HCT116 (cell line): ENCODE results near the gene CALM1. TPM values are rescaled to one million over a fixed set of nuclear protein-coding genes. Genes with fewer than 3 reads are reported as not detected.

Experiments used
- ATAC-seq: fragments of 200-7000 bp; cut with Tn5 transposase; 2 replicates; pipeline ENCODE4 v1.9.1; 2020; ENCODE audit warnings: mild to moderate bottlenecking, moderate library complexity
- BruUV-seq: library from RNA; stranded (reverse); fragments of 400-500 nt; replicated peaks from 2 replicates; lab custom pipeline; 2021; lab: Mats Ljungman, UMichigan
- CTCF ChIA-PET: fragments of 300-600 bp; sonication (Branson Sonifier 250); formaldehyde crosslinking; loops from one replicate; lab custom pipeline; 2021; ENCODE audit warnings: antibody characterized with exemption; lab: Charles Lee
- POLR2A ChIA-PET: fragments of 300-600, 350-600 bp; sonication (Branson Sonifier 250); formaldehyde crosslinking; loops from one replicate; lab custom pipeline; 2021; ENCODE audit warnings: antibody characterized with exemption; lab: Charles Lee
- RAD21 ChIA-PET, 2 experiments: fragments of 300-600 bp; sonication (Branson Sonifier 250); formaldehyde crosslinking; loops; one replicate each; lab custom pipeline; 2023; ENCODE audit warnings: low total read pairs in 2 of 2; ENCODE audit not compliant: uncharacterized antibody in 2 of 2, unreplicated experiment in 2 of 2, low non-redundant PET in 1 of 2; lab: Charles Lee
- DNase-seq: peaks from one replicate; pipeline ENCODE4 v3.0.0-alpha.2; 2010; ENCODE audit warnings: low read depth, low spot score
- H2AFZ ChIP-seq: fragments of 200-600 bp; shearing (Covaris generic), sonication (generic); 2 replicates; pipeline ENCODE4 v1.6.1; 2017; ENCODE audit warnings: low read depth, mixed run types, mixed read lengths, antibody characterized with exemption, low read length; ENCODE audit not compliant: poor library complexity, severe bottlenecking
- H3K27ac ChIP-seq: 2 replicates; pipeline ENCODE4 v1.5.1; 2012; ENCODE audit warnings: low read depth, low read length
- H3K27me3 ChIP-seq: fragments of 200-600 bp; sonication (generic); 2 replicates; pipeline ENCODE4 v1.6.1; 2016; ENCODE audit warnings: mixed run types, low read length, mixed read lengths; ENCODE audit not compliant: insufficient read depth
- H3K36me3 ChIP-seq, 2 experiments: fragments of 200-500 bp in 1 of 2; fragments of 200-600 bp in 1 of 2; sonication (Bioruptor generic) in 1 of 2; sonication (generic) in 1 of 2; 2 replicates each; pipeline versions ENCODE4 v1.5.1 to v1.6.1; 2014 to 2016; ENCODE audit warnings: low read length in 2 of 2, inconsistent platforms in 1 of 2, mixed read lengths in 1 of 2, mixed run types in 1 of 2; ENCODE audit not compliant: insufficient read depth in 2 of 2, control insufficient read depth in 1 of 2
- H3K4me1 ChIP-seq, 2 experiments: fragments of 200-600 bp in 1 of 2; sonication (generic) in 1 of 2; 2 replicates each; pipeline versions ENCODE4 v1.5.1 to v1.6.1; 2012 to 2017; ENCODE audit warnings: low read length in 2 of 2, inconsistent platforms in 1 of 2, mild to moderate bottlenecking in 1 of 2, mixed read lengths in 1 of 2, mixed run types in 1 of 2, moderate library complexity in 1 of 2; ENCODE audit not compliant: insufficient read depth in 2 of 2, control insufficient read depth in 1 of 2
- H3K4me2 ChIP-seq: fragments of 200-600 bp; sonication (generic); 2 replicates; pipeline ENCODE4 v1.6.1; 2017; ENCODE audit warnings: mixed run types, low read length, mixed read lengths
- H3K4me3 ChIP-seq, 2 experiments: fragments of 200-600 bp in 1 of 2; sonication (generic) in 1 of 2; replicated peaks in 1 of 2; 2 replicates each; pipeline ENCODE4 v1.5.1; 2011 to 2016; ENCODE audit warnings: low read length in 2 of 2, control low read depth in 1 of 2, low read depth in 1 of 2, mild to moderate bottlenecking in 1 of 2, mixed read lengths in 1 of 2, mixed run types in 1 of 2
- H3K79me2 ChIP-seq: fragments of 200-600 bp; sonication (generic); 2 replicates; pipeline ENCODE4 v1.6.1; 2017; ENCODE audit warnings: mild to moderate bottlenecking, mixed run types, low read length, moderate library complexity, mixed read lengths; ENCODE audit not compliant: insufficient read depth
- H3K9ac ChIP-seq: fragments of 200-600 bp; sonication (generic); 2 replicates; pipeline ENCODE4 v1.6.1; 2016; ENCODE audit warnings: low read length, mixed read lengths
- H3K9me2 ChIP-seq: fragments of 200-600 bp; sonication (generic), shearing (Covaris generic); 2 replicates; pipeline ENCODE4 v1.6.1; 2017; ENCODE audit warnings: mixed run types, mild to moderate bottlenecking, moderate library complexity; ENCODE audit not compliant: insufficient read depth
- H3K9me3 ChIP-seq, 2 experiments: fragments of 200-500 bp in 1 of 2; fragments of 200-600 bp in 1 of 2; sonication (Bioruptor generic) in 1 of 2; sonication (generic) in 1 of 2; 2 replicates each; pipeline ENCODE4 v1.6.1; 2014 to 2017; ENCODE audit warnings: low read length in 2 of 2, mixed read lengths in 2 of 2, inconsistent platforms in 1 of 2, low read depth in 1 of 2, mild to moderate bottlenecking in 1 of 2, mixed run types in 1 of 2, moderate library complexity in 1 of 2; ENCODE audit not compliant: control insufficient read depth in 1 of 2, insufficient read depth in 1 of 2
- H4K20me1 ChIP-seq: fragments of 200-600 bp; sonication (generic), shearing (Covaris generic); 2 replicates; pipeline ENCODE4 v1.6.1; 2017; ENCODE audit warnings: mixed run types, mild to moderate bottlenecking, moderate library complexity; ENCODE audit not compliant: insufficient read depth
- ATF3 ChIP-seq: IDR thresholded peaks from 2 replicates; pipeline ENCODE4 v1.6.1; 2012
- CBX3 ChIP-seq: IDR thresholded peaks from 2 replicates; pipeline ENCODE4 v1.6.1; 2012; ENCODE audit warnings: low read depth
- CEBPB ChIP-seq: IDR thresholded peaks from 2 replicates; pipeline ENCODE4 v1.6.1; 2012; ENCODE audit warnings: low read depth
- CTCF ChIP-seq, 3 experiments: fragments of 200-600 bp in 1 of 3; sonication (generic) in 1 of 3; IDR thresholded peaks in 2 of 3; conservative IDR thresholded peaks in 1 of 3; 2 replicates each; pipeline ENCODE4 v1.5.1; 2012 to 2017; ENCODE audit warnings: low read depth in 2 of 3, low read length in 2 of 3, antibody characterized with exemption in 1 of 3, borderline replicate concordance in 1 of 3, control low read depth in 1 of 3, mild to moderate bottlenecking in 1 of 3, mixed read lengths in 1 of 3, mixed run types in 1 of 3, moderate library complexity in 1 of 3; ENCODE audit not compliant: insufficient read depth in 1 of 3
- EGR1 ChIP-seq: IDR thresholded peaks from 2 replicates; pipeline ENCODE4 v1.6.1; 2012; ENCODE audit warnings: low read depth
- ELF1 ChIP-seq: IDR thresholded peaks from 2 replicates; pipeline ENCODE4 v1.6.1; 2012; ENCODE audit warnings: low read depth, borderline replicate concordance
- EZH2 ChIP-seq: fragments of 200-600 bp; sonication (generic); IDR thresholded peaks from 2 replicates; pipeline ENCODE4 v1.6.1; 2017; ENCODE audit warnings: antibody characterized with exemption, mixed run types
- EZH2phosphoT487 ChIP-seq: fragments of 200-600 bp; IDR thresholded peaks from 2 replicates; pipeline ENCODE4 v1.6.1; 2018; ENCODE audit warnings: antibody characterized with exemption, borderline replicate concordance
- FOSL1 ChIP-seq: IDR thresholded peaks from 2 replicates; pipeline ENCODE4 v1.6.1; 2012; ENCODE audit warnings: low read depth
- MAX ChIP-seq: IDR thresholded peaks from 2 replicates; pipeline ENCODE4 v1.6.1; 2012
- POLR2A ChIP-seq: IDR thresholded peaks from 2 replicates; pipeline ENCODE4 v1.7.0; 2011; ENCODE audit warnings: borderline replicate concordance; ENCODE audit not compliant: insufficient read depth, insufficient read length; ENCODE audit errors: extremely low read depth
- POLR2AphosphoS5 ChIP-seq: IDR thresholded peaks from 2 replicates; pipeline ENCODE4 v1.6.1; 2011; ENCODE audit warnings: mild to moderate bottlenecking, low read depth, low read length, moderate library complexity
- REST ChIP-seq: IDR thresholded peaks from 2 replicates; pipeline ENCODE4 v1.6.1; 2012; ENCODE audit warnings: low read depth
- SIN3A ChIP-seq: IDR thresholded peaks from 2 replicates; pipeline ENCODE4 v1.6.1; 2012; ENCODE audit warnings: low read depth
- SRF ChIP-seq: IDR thresholded peaks from 2 replicates; pipeline ENCODE4 v1.6.1; 2012; ENCODE audit warnings: low read depth
- YY1 ChIP-seq: IDR thresholded peaks from 2 replicates; pipeline ENCODE4 v1.6.1; 2011; ENCODE audit warnings: low read length, low read depth, moderate library complexity, mild to moderate bottlenecking; ENCODE audit not compliant: insufficient replicate concordance; ENCODE audit errors: extremely low read depth
- ZBTB33 ChIP-seq: IDR thresholded peaks from 2 replicates; pipeline ENCODE4 v1.6.1; 2011; ENCODE audit warnings: mild to moderate bottlenecking, low read length, moderate library complexity; ENCODE audit not compliant: insufficient replicate concordance; ENCODE audit errors: extremely low read depth
- ZFX ChIP-seq: fragments of 450-650 bp; IDR thresholded peaks from 2 replicates; pipeline ENCODE4 v1.6.1; 2017
- ZNF274 ChIP-seq: fragments of 200-500 bp; sonication (Bioruptor generic); IDR thresholded peaks from 2 replicates; pipeline ENCODE4 v1.6.1; 2014; ENCODE audit warnings: mild to moderate bottlenecking, low read depth, low read length, inconsistent platforms
- intact Hi-C: fragments of 100-400 bp; cut with micrococcal nuclease; formaldehyde crosslinking; loops from 2 replicates; pipeline ENCODE4 v1.10.0; 2022
- total RNA-seq: library from RNA; stranded (reverse); gene quantifications from one replicate; pipeline ENCODE4 v1.2.1, GENCODE V29; 2021; ENCODE audit not compliant: unreplicated experiment

Gene CALM1
- total RNA-seq, 1 experiment from 2014 or later, result 261 TPM

GRCh38 chr14:90440021-90440451, 43.2 kb downstream of the CALM1 start (continued):
- TF ChIP-seq YY1, result no peak
- TF ChIP-seq ELF1, result no peak
- TF ChIP-seq FOSL1, result no peak
- no peak for TF ChIP-seq ATF3
- no peak for TF ChIP-seq CEBPB
- no peak for TF ChIP-seq EZH2
- TF ChIP-seq CBX3, result no peak
- TF ChIP-seq REST, result no peak

- intact Hi-C loops, result no loop called here
- POLR2A ChIA-PET, result no interaction called here
- no peak for DNase-seq
- Histone ChIP-seq H3K9me3 (peaks cover 0 to 3% of the 10 kb centered on the region in 2 experiments; a peak in 1 of 4 replicates), H3K36me3 (no peaks in the 10 kb centered on the region), H3K4me3 (no peak overlapping the region), H3K9ac (no peak overlapping the region), H3K4me2 (no peak overlapping the region), H3K9me2 (no peaks in the 10 kb centered on the region), H3K79me2 (no peaks in the 10 kb centered on the region), H2AFZ (no peak overlapping the region), H4K20me1 (no peaks in the 10 kb centered on the region)
- TF ChIP-seq MAX (no peak), CTCF (IDR thresholded peaks at IDR 0.05 in 2 of 3, conservative IDR thresholded peaks at IDR 0.05 in 1 of 3; ENCODE audit: borderline replicate concordance in 1 of 3, insufficient read depth in 1 of 3, low read depth in 2 of 3, low read length in 2 of 3) (no peak), POLR2A (no peak), ZBTB33 (no peak), SIN3A (no peak), ZFX (no peak), EGR1 (no peak), SRF (no peak), EZH2phosphoT487 (no peak), ZNF274 (no peak), POLR2AphosphoS5 (no peak)
- TF ChIP-seq, all 23 proteins: peak for 0
- Histone ChIP-seq H3K4me1 (no peaks in the 10 kb centered on the region; a peak in 1 of 4 replicates), H3K27me3 (no peaks in the 10 kb centered on the region), H3K27ac (no peak overlapping the region)
- BruUV-seq, result no TSS peak
- ChIA-PET RAD21 (no interaction called here), CTCF (no interaction called here)
- ATAC-seq, result no peak
Observed at GRCh38 chr14:90440592-90440991, 43.8 kb downstream of the CALM1 start.
